C4-2B (cell line): Measurements from ENCODE around the gene RAB11FIP4.
A peak's percentile ranks its signal among the peaks of the same experiment; 100 is the strongest.
"Not testable (repeated sequence)": the region's sequence is repeated elsewhere in the genome, so short reads cannot be mapped to it uniquely, and the experiment has no call there.

Experiments
- H3K27ac ChIP-seq: fragments of 450-650 bp; 2 replicates; pipeline ENCODE4 v1.5.1; 2017
- CTCF ChIP-seq: fragments of 450-650 bp; conservative IDR thresholded peaks from 2 replicates; pipeline ENCODE4 v1.5.1; 2017; ENCODE audit warnings: mild to moderate bottlenecking
- ZFX ChIP-seq: fragments of 450-650 bp; IDR thresholded peaks from 2 replicates; pipeline ENCODE4 v1.6.1; 2017

The RAB11FIP4 gene

GRCh38 chr17:31391496-31391949 is at the start of gene RAB11FIP4:
TSS of gene RAB11FIP4 (plus strand) at chr17:31391675. CDS start at chr17:31391853, 178 bp downstream.
- TF ChIP-seq CTCF (no peak), ZFX (no peak)
- H3K27ac ChIP-seq: no peak within 1 kb of the TSS

GRCh38 chr17:31345191-31345747 is 46.2 kb upstream of the RAB11FIP4 start:
- not testable (repeated sequence) for H3K27ac ChIP-seq

GRCh38 chr17:31349454-31349853 is 42.0 kb upstream of the RAB11FIP4 start:
- TF ChIP-seq CTCF (no peak), ZFX (no peak)
- no peak overlapping the region for H3K27ac ChIP-seq

GRCh38 chr17:31355935-31356334 is 35.5 kb upstream of the RAB11FIP4 start:
- TF ChIP-seq ZFX (no peak), CTCF (no peak)
- H3K27ac ChIP-seq: peak overlapping the region; percentile 27

GRCh38 chr17:31357091-31357490 is 34.4 kb upstream of the RAB11FIP4 start:
- H3K27ac ChIP-seq: no peak overlapping the region
- TF ChIP-seq CTCF (no peak), ZFX (no peak)

- no peak overlapping the region for H3K27ac ChIP-seq
- TF ChIP-seq ZFX (no peak), CTCF (no peak)
These were observed 33.6 kb upstream of the RAB11FIP4 start for GRCh38 chr17:31357839-31358394.

GRCh38 chr17:31364012-31364411 is 27.5 kb upstream of the RAB11FIP4 start:
- no peak overlapping the region for H3K27ac ChIP-seq
- TF ChIP-seq CTCF: no peak
- no peak for TF ChIP-seq ZFX

GRCh38 chr17:31366088-31366487 is 25.4 kb upstream of the RAB11FIP4 start:
- TF ChIP-seq CTCF (no peak), ZFX (no peak)

More at GRCh38 chr17:31366088-31366487, 25.4 kb upstream of the RAB11FIP4 start:
- H3K27ac ChIP-seq: no peak overlapping the region
